Esophagus squamous epithelium (tissue), 4 donors: Measurements from ENCODE around the gene APBA2.

Experiments
- POLR2A ChIP-seq, 4 donors: fragments of 450-650 bp; IDR thresholded peaks; one replicate each; pipeline ENCODE4 v1.6.1; 2017; ENCODE audit warnings: antibody characterized with exemption in 4 of 4, mild to moderate bottlenecking in 4 of 4, moderate library complexity in 3 of 4
- TF ChIP-seq, protein P1 (sequence below), 6 experiments: fragments of 450-650 bp in 4 of 6; fragments of 200-600 bp in 2 of 6; sonication (generic) in 2 of 6; IDR thresholded peaks; one replicate each; pipeline ENCODE4 v1.5.1; 2016 to 2019; ENCODE audit warnings: antibody characterized with exemption in 6 of 6, mild to moderate bottlenecking in 4 of 6, moderate library complexity in 4 of 6

DNA sequence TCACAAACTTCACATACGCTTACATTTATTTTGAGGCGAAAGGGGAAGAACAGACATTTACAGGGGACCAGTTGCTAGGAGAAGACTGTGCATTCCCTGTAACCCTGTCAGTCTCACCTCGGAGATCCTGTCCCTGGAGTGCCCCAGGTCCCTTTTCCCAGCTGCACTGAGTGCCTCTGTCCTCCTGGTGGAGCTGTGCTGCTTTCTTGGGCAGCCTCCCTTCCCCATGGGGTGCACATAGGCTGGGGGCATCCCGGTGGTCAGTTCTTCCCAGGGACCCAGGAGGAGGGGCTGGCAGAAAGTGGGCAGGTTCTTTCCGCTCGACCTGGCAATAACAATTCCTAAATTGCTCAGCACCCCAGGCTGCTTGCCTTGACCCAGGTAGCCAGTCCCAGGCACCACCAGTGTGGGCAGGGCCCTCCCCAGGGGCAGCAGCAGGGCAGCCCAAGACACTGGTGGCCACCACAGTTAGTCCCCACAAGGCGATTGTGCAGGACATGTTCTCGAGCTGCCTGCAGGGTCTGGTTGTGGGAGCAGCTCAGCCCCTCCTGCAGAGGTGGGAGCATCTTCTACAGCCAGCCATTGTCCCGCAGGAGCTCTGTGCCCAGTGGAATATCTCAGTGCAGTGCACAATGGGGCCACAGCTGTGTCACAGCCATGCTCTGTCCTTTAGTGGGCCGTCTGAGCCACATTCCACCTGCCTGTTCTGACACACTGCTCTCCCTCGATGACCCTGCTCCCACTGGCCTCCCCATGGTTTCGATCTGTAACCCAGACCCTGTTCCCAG is 36.3 kb downstream of the APBA2 start:
- TF ChIP-seq, protein P1, sequence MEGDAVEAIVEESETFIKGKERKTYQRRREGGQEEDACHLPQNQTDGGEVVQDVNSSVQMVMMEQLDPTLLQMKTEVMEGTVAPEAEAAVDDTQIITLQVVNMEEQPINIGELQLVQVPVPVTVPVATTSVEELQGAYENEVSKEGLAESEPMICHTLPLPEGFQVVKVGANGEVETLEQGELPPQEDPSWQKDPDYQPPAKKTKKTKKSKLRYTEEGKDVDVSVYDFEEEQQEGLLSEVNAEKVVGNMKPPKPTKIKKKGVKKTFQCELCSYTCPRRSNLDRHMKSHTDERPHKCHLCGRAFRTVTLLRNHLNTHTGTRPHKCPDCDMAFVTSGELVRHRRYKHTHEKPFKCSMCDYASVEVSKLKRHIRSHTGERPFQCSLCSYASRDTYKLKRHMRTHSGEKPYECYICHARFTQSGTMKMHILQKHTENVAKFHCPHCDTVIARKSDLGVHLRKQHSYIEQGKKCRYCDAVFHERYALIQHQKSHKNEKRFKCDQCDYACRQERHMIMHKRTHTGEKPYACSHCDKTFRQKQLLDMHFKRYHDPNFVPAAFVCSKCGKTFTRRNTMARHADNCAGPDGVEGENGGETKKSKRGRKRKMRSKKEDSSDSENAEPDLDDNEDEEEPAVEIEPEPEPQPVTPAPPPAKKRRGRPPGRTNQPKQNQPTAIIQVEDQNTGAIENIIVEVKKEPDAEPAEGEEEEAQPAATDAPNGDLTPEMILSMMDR (IDR thresholded peaks at IDR 0.05) = no peak
- no peak for TF ChIP-seq POLR2A (IDR thresholded peaks at IDR 0.05)
